Measurements from ENCODE around the gene NEIL1.
"Not testable (repeated sequence)": the region's sequence is repeated elsewhere in the genome, so short reads cannot be mapped to it uniquely, and the experiment has no call there.

Gene NEIL1

GRCh38 chr15:75319231-75319897 is 27.5 kb upstream of the NEIL1 start:
- H3K4me3 ChIP-seq (ENCODE audit: low read length); H3K9ac ChIP-seq (ENCODE audit: low read length); H3K4me1 ChIP-seq (ENCODE audit: control insufficient read depth, insufficient read depth, low read length); H3K27me3 ChIP-seq (ENCODE audit: control insufficient read depth, insufficient read depth, low read length); H3K36me3 ChIP-seq (ENCODE audit: control insufficient read depth, insufficient read depth, low read length); H3K27ac ChIP-seq (ENCODE audit: low read depth, low read length): not testable (repeated sequence)

- Histone ChIP-seq H3K4me1 (ENCODE audit: control insufficient read depth, insufficient read depth, low read length) (no peaks in the 10 kb centered on the region), H3K27me3 (ENCODE audit: control insufficient read depth, insufficient read depth, low read length) (no peaks in the 10 kb centered on the region)
Observed at GRCh38 chr15:75321711-75322110, 25.1 kb upstream of the NEIL1 start.

GRCh38 chr15:75325922-75326321 is 20.9 kb upstream of the NEIL1 start:
- H3K4me1 ChIP-seq (ENCODE audit: control insufficient read depth, insufficient read depth, low read length), result no peaks in the 10 kb centered on the region
- H3K27ac ChIP-seq (ENCODE audit: low read depth, low read length), result no peak overlapping the region
- no peaks in the 10 kb centered on the region for H3K36me3 ChIP-seq (ENCODE audit: control insufficient read depth, insufficient read depth, low read length)
- H3K27me3 ChIP-seq (ENCODE audit: control insufficient read depth, insufficient read depth, low read length), result no peaks in the 10 kb centered on the region
- H3K4me3 ChIP-seq (ENCODE audit: low read length), result no peak overlapping the region
- H3K9ac ChIP-seq (ENCODE audit: low read length), result no peak overlapping the region

More at GRCh38 chr15:75321711-75322110, 25.1 kb upstream of the NEIL1 start:
- Histone ChIP-seq H3K9ac (ENCODE audit: low read length) (no peak overlapping the region), H3K36me3 (ENCODE audit: control insufficient read depth, insufficient read depth, low read length) (no peaks in the 10 kb centered on the region), H3K4me3 (ENCODE audit: low read length) (no peak overlapping the region), H3K27ac (ENCODE audit: low read depth, low read length) (no peak overlapping the region)

- H3K4me3 ChIP-seq (ENCODE audit: low read length), result no peak overlapping the region
- H3K36me3 ChIP-seq (ENCODE audit: control insufficient read depth, insufficient read depth, low read length), result no peaks in the 10 kb centered on the region
- no peak overlapping the region for H3K9ac ChIP-seq (ENCODE audit: low read length)
- no peaks in the 10 kb centered on the region for H3K27me3 ChIP-seq (ENCODE audit: control insufficient read depth, insufficient read depth, low read length)
- no peaks in the 10 kb centered on the region for H3K4me1 ChIP-seq (ENCODE audit: control insufficient read depth, insufficient read depth, low read length)
- H3K27ac ChIP-seq (ENCODE audit: low read depth, low read length), result no peak overlapping the region
Observed at GRCh38 chr15:75327005-75327404, 19.8 kb upstream of the NEIL1 start.

- no peaks in the 10 kb centered on the region for H3K36me3 ChIP-seq (ENCODE audit: control insufficient read depth, insufficient read depth, low read length)
- no peak overlapping the region for H3K27ac ChIP-seq (ENCODE audit: low read depth, low read length)
- no peak overlapping the region for H3K4me3 ChIP-seq (ENCODE audit: low read length)
- H3K9ac ChIP-seq (ENCODE audit: low read length), result no peak overlapping the region
- no peaks in the 10 kb centered on the region for H3K4me1 ChIP-seq (ENCODE audit: control insufficient read depth, insufficient read depth, low read length)
- no peaks in the 10 kb centered on the region for H3K27me3 ChIP-seq (ENCODE audit: control insufficient read depth, insufficient read depth, low read length)
Observed at GRCh38 chr15:75327491-75327890, 19.3 kb upstream of the NEIL1 start.

- Histone ChIP-seq H3K27me3 (ENCODE audit: control insufficient read depth, insufficient read depth, low read length) (no peaks in the 10 kb centered on the region), H3K9ac (ENCODE audit: low read length) (no peak overlapping the region), H3K36me3 (ENCODE audit: control insufficient read depth, insufficient read depth, low read length) (no peaks in the 10 kb centered on the region), H3K4me3 (ENCODE audit: low read length) (no peak overlapping the region), H3K4me1 (ENCODE audit: control insufficient read depth, insufficient read depth, low read length) (no peaks in the 10 kb centered on the region), H3K27ac (ENCODE audit: low read depth, low read length) (no peak overlapping the region)
Observed at GRCh38 chr15:75328493-75329314, 18.1 kb upstream of the NEIL1 start.

- Histone ChIP-seq H3K4me1 (ENCODE audit: control insufficient read depth, insufficient read depth, low read length) (no peaks in the 10 kb centered on the region), H3K4me3 (ENCODE audit: low read length) (no peak overlapping the region), H3K27me3 (ENCODE audit: control insufficient read depth, insufficient read depth, low read length) (no peaks in the 10 kb centered on the region), H3K9ac (ENCODE audit: low read length) (no peak overlapping the region), H3K36me3 (ENCODE audit: control insufficient read depth, insufficient read depth, low read length) (no peaks in the 10 kb centered on the region), H3K27ac (ENCODE audit: low read depth, low read length) (no peak overlapping the region)
Observed at GRCh38 chr15:75329571-75329970, 17.3 kb upstream of the NEIL1 start.

- H3K9ac ChIP-seq (ENCODE audit: low read length); H3K4me1 ChIP-seq (ENCODE audit: control insufficient read depth, insufficient read depth, low read length); H3K36me3 ChIP-seq (ENCODE audit: control insufficient read depth, insufficient read depth, low read length); H3K4me3 ChIP-seq (ENCODE audit: low read length); H3K27me3 ChIP-seq (ENCODE audit: control insufficient read depth, insufficient read depth, low read length); H3K27ac ChIP-seq (ENCODE audit: low read depth, low read length): not testable (repeated sequence)
Observed at GRCh38 chr15:75332093-75332492, 14.7 kb upstream of the NEIL1 start.

- H3K27ac ChIP-seq (ENCODE audit: low read depth, low read length); H3K9ac ChIP-seq (ENCODE audit: low read length); H3K27me3 ChIP-seq (ENCODE audit: control insufficient read depth, insufficient read depth, low read length); H3K4me3 ChIP-seq (ENCODE audit: low read length); H3K36me3 ChIP-seq (ENCODE audit: control insufficient read depth, insufficient read depth, low read length); H3K4me1 ChIP-seq (ENCODE audit: control insufficient read depth, insufficient read depth, low read length): not testable (repeated sequence)
Observed at GRCh38 chr15:75333654-75334419, 13.0 kb upstream of the NEIL1 start.

GRCh38 chr15:75335313-75335704 is 11.5 kb upstream of the NEIL1 start:
- Histone ChIP-seq H3K4me1 (ENCODE audit: control insufficient read depth, insufficient read depth, low read length) (peaks cover 8% of the 10 kb centered on the region), H3K27me3 (ENCODE audit: control insufficient read depth, insufficient read depth, low read length) (no peaks in the 10 kb centered on the region), H3K9ac (ENCODE audit: low read length) (no peak overlapping the region), H3K27ac (ENCODE audit: low read depth, low read length) (peak overlapping the region; percentile 21), H3K4me3 (ENCODE audit: low read length) (peak overlapping the region; percentile 84), H3K36me3 (ENCODE audit: control insufficient read depth, insufficient read depth, low read length) (peaks cover 4% of the 10 kb centered on the region)

GRCh38 chr15:75335705-75336355 is 11.0 kb upstream of the NEIL1 start, which contains the start of gene COMMD4:
COMMD4 (plus strand) TSS chr15:75336063; CDS start chr15:75336090, 27 bp downstream.
- Histone ChIP-seq H3K27me3 (ENCODE audit: control insufficient read depth, insufficient read depth, low read length) (no peaks in the 10 kb centered on the region), H3K9ac (ENCODE audit: low read length) (peak within 1 kb of the TSS; percentile 43), H3K27ac (ENCODE audit: low read depth, low read length) (peak within 1 kb of the TSS; percentile 51), H3K4me1 (ENCODE audit: control insufficient read depth, insufficient read depth, low read length) (peaks cover 8% of the 10 kb centered on the region), H3K4me3 (ENCODE audit: low read length) (peak within 1 kb of the TSS; percentile 84), H3K36me3 (ENCODE audit: control insufficient read depth, insufficient read depth, low read length) (peaks cover 4% of the 10 kb centered on the region)

- H3K4me3 ChIP-seq (ENCODE audit: low read length), result no peak overlapping the region
- no peak overlapping the region for H3K9ac ChIP-seq (ENCODE audit: low read length)
- no peaks in the 10 kb centered on the region for H3K27me3 ChIP-seq (ENCODE audit: control insufficient read depth, insufficient read depth, low read length)
- H3K36me3 ChIP-seq (ENCODE audit: control insufficient read depth, insufficient read depth, low read length), result peaks cover 4% of the 10 kb centered on the region
- H3K4me1 ChIP-seq (ENCODE audit: control insufficient read depth, insufficient read depth, low read length), result peaks cover 8% of the 10 kb centered on the region
- no peak overlapping the region for H3K27ac ChIP-seq (ENCODE audit: low read depth, low read length)
Observed at GRCh38 chr15:75338661-75339240, 8.1 kb upstream of the NEIL1 start.

All from rectal smooth muscle tissue (tissue), 1 donor.